ENCODE measurements around the gene ELMO1.
A peak's percentile ranks its signal among the peaks of the same experiment; 100 is the strongest.

- no peak for TF ChIP-seq USF2 (IDR thresholded peaks at IDR 0.05; ENCODE audit: low read depth, low read length)
- no peak for TF ChIP-seq USF2 (CRISPR knock-in tag; IDR thresholded peaks at IDR 0.05; ENCODE audit: borderline replicate concordance)
- TF ChIP-seq REST (IDR thresholded peaks at IDR 0.05; ENCODE audit: borderline replicate concordance in 1 of 2, low read depth in 1 of 2, low read length in 2 of 2), result peak; percentile 95 to 100
- no peak for TF ChIP-seq POLR2A (IDR thresholded peaks at IDR 0.05; ENCODE audit: insufficient read depth in 1 of 2, low read depth in 2 of 2, low read length in 2 of 2)
- TF ChIP-seq THAP7 (CRISPR knock-in tag; IDR thresholded peaks at IDR 0.05), result no peak
- no peak for TF ChIP-seq PHF8 (CRISPR knock-in tag; IDR thresholded peaks at IDR 0.05)
- no peak for TF ChIP-seq FOXK2 (IDR thresholded peaks at IDR 0.05)
- no peak for TF ChIP-seq SIN3B (IDR thresholded peaks at IDR 0.05; ENCODE audit: low read length)
- no peak for TF ChIP-seq POLR2AphosphoS5 (IDR thresholded peaks at IDR 0.05; ENCODE audit: low read depth, low read length)
- 0 out of 2 replicates have a peak, but pooled peaks have one; percentile 57 for TF ChIP-seq PBX3 (CRISPR knock-in tag; IDR thresholded peaks at IDR 0.05; ENCODE audit: borderline replicate concordance)
- TF ChIP-seq NCOA1 (CRISPR knock-in tag; IDR thresholded peaks at IDR 0.05), result no peak
- TF ChIP-seq HDAC1 (CRISPR knock-in tag; IDR thresholded peaks at IDR 0.05), result peak; percentile 69
- TF ChIP-seq ZNF501 (CRISPR knock-in tag; IDR thresholded peaks at IDR 0.05), result no peak
- no peak for TF ChIP-seq AGO2 (optimal IDR thresholded peaks at IDR 0.05; ENCODE audit: low read depth, low read length)
Observed at GRCh38 chr7:37052705-37053104, 396.0 kb downstream of the ELMO1 start.

All from HepG2 (cell line).